B cell (primary cell): ENCODE results near the gene ANKRD37. TPM values are rescaled to one million over a fixed set of nuclear protein-coding genes. Genes with fewer than 3 reads are reported as not detected.

ENCODE experiments used
- ATAC-seq: fragments of 200-7000 bp; cut with Tn5 transposase; one replicate; pipeline ENCODE4 v1.10.0; 2021; ENCODE audit warnings: low read depth, mild to moderate bottlenecking, moderate number of reproducible peaks, moderate library complexity
- CTCF ChIA-PET: fragments of 350-600 bp; sonication (Branson Sonifier 250); formaldehyde crosslinking; loops from one replicate; lab custom pipeline; 2021; ENCODE audit warnings: antibody characterized with exemption, inconsistent platforms; lab: Charles Lee
- POLR2A ChIA-PET: fragments of 350-600 bp; sonication (Branson Sonifier 250); formaldehyde crosslinking; loops from one replicate; lab custom pipeline; 2021; ENCODE audit warnings: antibody characterized with exemption; lab: Charles Lee
- DNase-seq: peaks from one replicate; pipeline ENCODE4 v3.0.0; 2013
- H2AFZ ChIP-seq: 2 replicates; pipeline ENCODE4 v1.6.1; 2012; ENCODE audit warnings: mild to moderate bottlenecking, low read depth, low read length; ENCODE audit not compliant: insufficient read depth, poor library complexity, severe bottlenecking
- H3K27ac ChIP-seq, 2 donors: 1 replicate in 1 of 2; 2 replicates in 1 of 2; pipeline ENCODE4 v1.5.1; 2012 to 2013; ENCODE audit warnings: low read length in 2 of 2, mild to moderate bottlenecking in 2 of 2, moderate library complexity in 1 of 2
- H3K27me3 ChIP-seq, 4 experiments: fragments of 200-600 bp in 1 of 4; sonication (generic) in 1 of 4; replicated peaks in 1 of 4; 1 replicate in 2 of 4; 2 replicates in 2 of 4; pipeline versions ENCODE4 v1.6.1 to v1.7.0; 2013 to 2016; ENCODE audit warnings: low read length in 3 of 4, mild to moderate bottlenecking in 2 of 4, mixed read lengths in 1 of 4, moderate library complexity in 1 of 4; ENCODE audit not compliant: insufficient read depth in 4 of 4, control insufficient read depth in 3 of 4; ENCODE audit errors: control extremely low read depth in 1 of 4
- H3K36me3 ChIP-seq, 2 experiments: replicated peaks in 1 of 2; 1 replicate in 1 of 2; 2 replicates in 1 of 2; pipeline versions ENCODE4 v1.6.1 to v1.7.1; 2013; ENCODE audit warnings: low read length in 1 of 2; ENCODE audit not compliant: insufficient read depth in 2 of 2, control insufficient read depth in 1 of 2; ENCODE audit errors: control extremely low read depth in 1 of 2, extremely low read depth in 1 of 2
- H3K4me1 ChIP-seq, 2 donors: fragments of 200-600 bp in 1 of 2; sonication (generic) in 1 of 2; 1 replicate in 1 of 2; 2 replicates in 1 of 2; pipeline versions ENCODE4 v1.5.1 to v1.6.1; 2013 to 2017; ENCODE audit warnings: low read length in 2 of 2; ENCODE audit not compliant: control insufficient read depth in 2 of 2, insufficient read depth in 2 of 2
- H3K4me2 ChIP-seq: replicated peaks from 2 replicates; pipeline ENCODE3; 2012; ENCODE audit warnings: mild to moderate bottlenecking, low read depth, low read length; ENCODE audit not compliant: poor library complexity, severe bottlenecking
- H3K4me3 ChIP-seq, 5 experiments: fragments of 200-600 bp in 1 of 5; sonication (generic) in 1 of 5; 1 replicate in 3 of 5; 2 replicates in 2 of 5; pipeline versions ENCODE4 v1.5.1 to v1.7.0; 2011 to 2016; ENCODE audit warnings: low read length in 4 of 5, mild to moderate bottlenecking in 4 of 5, low read depth in 2 of 5, control low read depth in 1 of 5, moderate library complexity in 1 of 5; ENCODE audit not compliant: insufficient read depth in 1 of 5; ENCODE audit errors: control extremely low read depth in 1 of 5, extremely low read depth in 1 of 5
- H3K79me2 ChIP-seq: fragments of 200-600 bp; sonication (generic); one replicate; pipeline ENCODE4 v1.6.0; 2016; ENCODE audit warnings: low read length; ENCODE audit not compliant: control insufficient read depth, insufficient read depth
- H3K9ac ChIP-seq: fragments of 200-600 bp; sonication (generic); 2 replicates; pipeline ENCODE4 v1.6.1; 2017; ENCODE audit warnings: mild to moderate bottlenecking, low read length, moderate library complexity
- H3K9me3 ChIP-seq, 3 donors: one replicate each; pipeline versions ENCODE4 v1.6.1 to v1.7.1; 2013; ENCODE audit warnings: low read length in 2 of 3; ENCODE audit not compliant: control insufficient read depth in 2 of 3, insufficient read depth in 1 of 3; ENCODE audit errors: control extremely low read depth in 1 of 3
- H4K20me1 ChIP-seq: 2 replicates; pipeline ENCODE4 v1.6.0; 2012; ENCODE audit warnings: mild to moderate bottlenecking, low read length; ENCODE audit not compliant: insufficient read depth, control insufficient read depth, poor library complexity, severe bottlenecking
- H3K27ac Mint-ChIP-seq: one replicate; pipeline ENCODE4 v1.8.0; 2021; ENCODE audit warnings: mixed read lengths
- H3K27me3 Mint-ChIP-seq: one replicate; pipeline ENCODE4 v1.8.0; 2021; ENCODE audit warnings: mixed read lengths
- H3K4me1 Mint-ChIP-seq: one replicate; pipeline ENCODE4 v1.8.0; 2021; ENCODE audit warnings: mixed read lengths
- H3K4me3 Mint-ChIP-seq: one replicate; pipeline ENCODE4 v1.8.0; 2021; ENCODE audit warnings: mixed read lengths
- H3K9me3 Mint-ChIP-seq: one replicate; pipeline ENCODE4 v1.8.0; 2022; ENCODE audit warnings: mixed read lengths; ENCODE audit not compliant: insufficient read depth
- CTCF ChIP-seq: fragments of 200-600 bp; IDR thresholded peaks from one replicate; pipeline ENCODE4 v1.8.0; 2022; ENCODE audit warnings: antibody characterized with exemption, mild to moderate bottlenecking
- EZH2 ChIP-seq: IDR thresholded peaks from 2 replicates; pipeline ENCODE4 v1.6.1; 2012; ENCODE audit warnings: borderline replicate concordance, low read depth, mild to moderate bottlenecking, moderate library complexity, low read length; ENCODE audit not compliant: insufficient read depth, poor library complexity, severe bottlenecking
- WGBS: methylation state at CpG from one replicate; pipeline ENCODE4 v1.1.5; 2013; ENCODE audit warnings: missing lambda C conversion rate; ENCODE audit not compliant: insufficient coverage; 5-methylcytosine and 5-hydroxymethylcytosine counted together
- intact Hi-C: fragments of 100-400 bp; cut with micrococcal nuclease; formaldehyde crosslinking; loops from one replicate; pipeline ENCODE4 v1.10.0; 2022
- polyA plus RNA-seq: library from polyadenylated mRNA; depleted of rRNA; stranded (reverse); fragments of >200 nt; gene quantifications from 2 replicates; pipeline ENCODE4 v1.2.3, GENCODE V29; 2012
- total RNA-seq, 2 donors: library from RNA; stranded (reverse); fragments of 120-200 nt in 1 of 2; gene quantifications; 1 replicate in 1 of 2; 2 replicates in 1 of 2; pipeline versions ENCODE4 v1.2.3 to v1.2.4, GENCODE V29; 2013 to 2022

ANKRD37 gene
- total and polyA plus RNA-seq, 2 donors (not counting 1 experiment from before 2014, with no cell fraction given) = 29.6 to 30.6 TPM

- Histone ChIP-seq H3K4me1 (peaks cover 26% of the 10 kb centered on the region in 2 donors), H3K9ac (peak overlapping the region; percentile 88), H3K4me3 (peak overlapping the region; percentile 79 to 98 (median 89)), H3K27me3 (no peaks in the 10 kb centered on the region), H3K36me3 (peaks cover 0 to 7% of the 10 kb centered on the region in 2 experiments), H3K27ac (peak overlapping the region in 1 of 2 donors; percentile 99), H3K4me2 (peak overlapping the region; percentile 90), H3K79me2 (no peaks in the 10 kb centered on the region), H4K20me1 (no peaks in the 10 kb centered on the region), H2AFZ (peak overlapping the region; percentile 70), H3K9me3 (no peaks in the 10 kb centered on the region)
- DNase-seq = no peak
- H3K27ac Mint-ChIP-seq = peak overlapping the region; percentile 80
- intact Hi-C loops = loop anchor here (1.0 to 10.0 kb wide), 5 partner anchors 193 to 1887 kb away; partner anchors contain the start of genes ACSL1, CYP4V2 and ING2
- ChIA-PET CTCF (interaction anchor here (1.4 kb wide), 1 partner anchor 78 kb away, joined by 3 read pairs; no protein-coding TSS in a partner anchor), POLR2A (no interaction called here)
- WGBS = 64% methylated on average over 7 of the region's 12 CpGs
- peaks cover 54% of the 10 kb centered on the region for H3K4me1 Mint-ChIP-seq
- no peaks in the 10 kb centered on the region for H3K9me3 Mint-ChIP-seq
- TF ChIP-seq EZH2 = no peak
- no peak for TF ChIP-seq CTCF
- no peak for ATAC-seq
- H3K4me3 Mint-ChIP-seq = peak overlapping the region; percentile 92
- no peaks in the 10 kb centered on the region for H3K27me3 Mint-ChIP-seq
These were observed 1.9 kb upstream of the ANKRD37 start for GRCh38 chr4:185394568-185395237.
